Ishikawa (cell line): ENCODE data around the gene IP6K3.

ENCODE experiments used
- CEBPB ChIP-seq: IDR thresholded peaks from 2 replicates; pipeline ENCODE4 v1.6.1; 2012
- CREB1 ChIP-seq: IDR thresholded peaks from 2 replicates; pipeline ENCODE4 v1.6.1; 2012; ENCODE audit warnings: low read depth
- EGR1 ChIP-seq: IDR thresholded peaks from 2 replicates; pipeline ENCODE4 v1.6.1; 2012
- EP300 ChIP-seq: IDR thresholded peaks from 2 replicates; pipeline ENCODE4 v1.6.1; 2012; ENCODE audit warnings: borderline replicate concordance
- FOXM1 ChIP-seq: IDR thresholded peaks from 2 replicates; pipeline ENCODE4 v1.6.1; 2012; ENCODE audit warnings: low read depth, borderline replicate concordance
- NFIC ChIP-seq: IDR thresholded peaks from 2 replicates; pipeline ENCODE4 v1.6.1; 2012
- RAD21 ChIP-seq: IDR thresholded peaks from 2 replicates; pipeline ENCODE4 v1.6.1; 2012; ENCODE audit warnings: low read depth
- TAF1 ChIP-seq: IDR thresholded peaks from 2 replicates; pipeline ENCODE4 v1.6.1; 2012; ENCODE audit warnings: low read depth, mild to moderate bottlenecking
- TCF12 ChIP-seq: IDR thresholded peaks from 2 replicates; pipeline ENCODE4 v1.6.1; 2012; ENCODE audit warnings: low read depth
- TEAD4 ChIP-seq: IDR thresholded peaks from 2 replicates; pipeline ENCODE4 v1.6.1; 2012
- YY1 ChIP-seq: IDR thresholded peaks from 2 replicates; pipeline ENCODE4 v1.6.1; 2012; ENCODE audit warnings: low read depth
- ZBTB7A ChIP-seq: IDR thresholded peaks from 2 replicates; pipeline ENCODE4 v1.6.1; 2012; ENCODE audit warnings: low read depth
- TF ChIP-seq, protein P1 (sequence below): IDR thresholded peaks from 2 replicates; pipeline ENCODE4 v1.6.1; 2012
- TF ChIP-seq, protein P2 (sequence below): IDR thresholded peaks from 2 replicates; pipeline ENCODE4 v1.6.1; 2012; ENCODE audit warnings: low read depth, mild to moderate bottlenecking
- TF ChIP-seq, protein P3 (sequence below): IDR thresholded peaks from 2 replicates; pipeline ENCODE4 v1.6.1; 2012

IP6K3 gene

DNA sequence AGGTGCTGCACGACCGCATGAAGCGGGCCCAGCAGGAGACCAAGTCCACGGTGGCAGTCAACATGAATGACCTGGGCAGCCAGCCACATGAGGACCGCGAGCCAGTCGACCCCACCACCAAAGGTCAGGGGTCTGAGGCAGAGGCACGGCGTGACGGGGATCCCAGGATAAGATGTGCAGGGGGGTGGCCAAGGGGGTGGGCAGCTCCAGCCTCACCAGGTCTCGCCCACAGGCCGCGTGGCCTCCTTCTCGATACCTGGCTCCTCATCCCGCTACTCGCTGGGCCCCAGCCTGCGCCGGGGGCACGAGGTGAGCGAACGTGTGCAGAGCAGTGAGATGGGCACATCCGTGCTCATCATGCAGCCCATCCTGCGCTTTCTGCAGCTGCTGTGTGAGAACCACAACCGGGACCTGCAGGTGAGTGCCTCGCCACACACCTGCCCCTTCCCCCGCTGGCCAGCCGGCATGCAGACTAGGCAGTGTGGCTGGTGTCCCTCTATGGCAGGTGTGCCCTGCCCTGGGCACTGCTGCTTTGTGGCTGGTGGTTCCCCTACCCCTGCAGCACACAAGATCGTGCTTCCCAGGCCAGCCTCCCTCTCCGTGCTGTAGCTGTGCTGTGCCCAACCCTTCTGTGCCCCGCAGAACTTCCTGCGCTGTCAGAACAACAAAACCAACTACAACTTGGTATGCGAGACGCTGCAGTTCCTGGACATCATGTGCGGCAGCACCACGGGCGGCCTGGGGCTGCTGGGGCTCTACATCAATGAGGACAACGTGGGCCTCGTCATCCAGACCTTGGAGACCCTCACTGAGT, 61.1 kb downstream of the IP6K3 start:
- TF ChIP-seq, protein P1, sequence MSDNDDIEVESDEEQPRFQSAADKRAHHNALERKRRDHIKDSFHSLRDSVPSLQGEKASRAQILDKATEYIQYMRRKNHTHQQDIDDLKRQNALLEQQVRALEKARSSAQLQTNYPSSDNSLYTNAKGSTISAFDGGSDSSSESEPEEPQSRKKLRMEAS: no peak
- no peak for TF ChIP-seq TCF12
- no peak for TF ChIP-seq NFIC
- TF ChIP-seq YY1: no peak
- TF ChIP-seq TEAD4: no peak
- no peak for TF ChIP-seq EP300
- TF ChIP-seq EGR1: no peak
- TF ChIP-seq, protein P2, sequence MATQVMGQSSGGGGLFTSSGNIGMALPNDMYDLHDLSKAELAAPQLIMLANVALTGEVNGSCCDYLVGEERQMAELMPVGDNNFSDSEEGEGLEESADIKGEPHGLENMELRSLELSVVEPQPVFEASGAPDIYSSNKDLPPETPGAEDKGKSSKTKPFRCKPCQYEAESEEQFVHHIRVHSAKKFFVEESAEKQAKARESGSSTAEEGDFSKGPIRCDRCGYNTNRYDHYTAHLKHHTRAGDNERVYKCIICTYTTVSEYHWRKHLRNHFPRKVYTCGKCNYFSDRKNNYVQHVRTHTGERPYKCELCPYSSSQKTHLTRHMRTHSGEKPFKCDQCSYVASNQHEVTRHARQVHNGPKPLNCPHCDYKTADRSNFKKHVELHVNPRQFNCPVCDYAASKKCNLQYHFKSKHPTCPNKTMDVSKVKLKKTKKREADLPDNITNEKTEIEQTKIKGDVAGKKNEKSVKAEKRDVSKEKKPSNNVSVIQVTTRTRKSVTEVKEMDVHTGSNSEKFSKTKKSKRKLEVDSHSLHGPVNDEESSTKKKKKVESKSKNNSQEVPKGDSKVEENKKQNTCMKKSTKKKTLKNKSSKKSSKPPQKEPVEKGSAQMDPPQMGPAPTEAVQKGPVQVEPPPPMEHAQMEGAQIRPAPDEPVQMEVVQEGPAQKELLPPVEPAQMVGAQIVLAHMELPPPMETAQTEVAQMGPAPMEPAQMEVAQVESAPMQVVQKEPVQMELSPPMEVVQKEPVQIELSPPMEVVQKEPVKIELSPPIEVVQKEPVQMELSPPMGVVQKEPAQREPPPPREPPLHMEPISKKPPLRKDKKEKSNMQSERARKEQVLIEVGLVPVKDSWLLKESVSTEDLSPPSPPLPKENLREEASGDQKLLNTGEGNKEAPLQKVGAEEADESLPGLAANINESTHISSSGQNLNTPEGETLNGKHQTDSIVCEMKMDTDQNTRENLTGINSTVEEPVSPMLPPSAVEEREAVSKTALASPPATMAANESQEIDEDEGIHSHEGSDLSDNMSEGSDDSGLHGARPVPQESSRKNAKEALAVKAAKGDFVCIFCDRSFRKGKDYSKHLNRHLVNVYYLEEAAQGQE: no peak
- TF ChIP-seq, protein P3, sequence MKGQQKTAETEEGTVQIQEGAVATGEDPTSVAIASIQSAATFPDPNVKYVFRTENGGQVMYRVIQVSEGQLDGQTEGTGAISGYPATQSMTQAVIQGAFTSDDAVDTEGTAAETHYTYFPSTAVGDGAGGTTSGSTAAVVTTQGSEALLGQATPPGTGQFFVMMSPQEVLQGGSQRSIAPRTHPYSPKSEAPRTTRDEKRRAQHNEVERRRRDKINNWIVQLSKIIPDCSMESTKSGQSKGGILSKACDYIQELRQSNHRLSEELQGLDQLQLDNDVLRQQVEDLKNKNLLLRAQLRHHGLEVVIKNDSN: no peak
- TF ChIP-seq ZBTB7A: no peak

DNA sequence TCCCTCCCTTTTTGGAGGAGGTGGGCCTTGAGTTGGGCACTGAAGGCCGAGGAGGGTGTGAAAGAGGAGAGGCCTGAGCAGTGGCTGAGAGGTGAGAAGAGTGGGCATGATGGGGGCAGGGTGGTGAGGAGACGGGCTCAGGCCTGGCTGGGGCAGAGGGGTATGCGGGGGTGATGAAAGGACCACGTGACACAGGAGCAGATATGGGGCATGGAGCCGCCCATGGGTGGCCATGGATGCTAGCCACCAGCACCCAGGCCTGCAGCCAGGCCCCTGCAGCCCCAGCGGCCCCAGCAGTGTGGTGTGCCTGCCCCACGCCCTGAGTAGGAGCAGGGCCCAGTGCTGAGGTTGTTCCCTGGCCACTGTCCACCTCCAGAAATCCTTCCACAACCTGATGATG, 61.7 kb downstream of the IP6K3 start:
- no peak for TF ChIP-seq ZBTB7A
- TF ChIP-seq NFIC: no peak
- no peak for TF ChIP-seq TCF12
- TF ChIP-seq, protein P3: no peak

DNA sequence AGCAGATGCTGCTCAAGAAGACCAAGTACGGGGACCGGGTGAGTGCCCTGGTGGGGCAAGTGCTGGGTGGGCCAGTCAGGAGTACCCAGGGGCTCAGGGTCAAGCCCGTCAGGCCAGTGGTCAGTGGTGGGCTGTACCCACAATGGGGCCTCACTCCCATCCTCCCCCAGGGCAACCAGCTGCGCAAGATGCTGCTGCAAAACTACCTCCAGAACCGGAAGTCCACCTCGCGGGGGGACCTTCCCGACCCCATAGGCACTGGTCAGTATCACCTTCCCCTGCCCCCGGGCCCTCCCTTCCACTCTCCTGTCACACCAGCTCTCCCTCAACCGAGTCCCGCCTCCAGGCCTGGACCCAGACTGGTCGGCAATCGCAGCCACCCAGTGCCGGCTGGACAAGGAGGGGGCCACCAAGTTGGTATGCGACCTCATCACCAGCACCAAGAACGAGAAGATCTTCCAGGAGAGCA, 62.2 kb downstream of the IP6K3 start:
- TF ChIP-seq TEAD4 (no peak), EGR1 (no peak), EP300 (no peak), ZBTB7A (no peak), CREB1 (no peak), NFIC (no peak), CEBPB (no peak), FOXM1 (no peak), TAF1 (no peak)
- TF ChIP-seq, protein P3: no peak
- TF ChIP-seq, protein P1: no peak

DNA sequence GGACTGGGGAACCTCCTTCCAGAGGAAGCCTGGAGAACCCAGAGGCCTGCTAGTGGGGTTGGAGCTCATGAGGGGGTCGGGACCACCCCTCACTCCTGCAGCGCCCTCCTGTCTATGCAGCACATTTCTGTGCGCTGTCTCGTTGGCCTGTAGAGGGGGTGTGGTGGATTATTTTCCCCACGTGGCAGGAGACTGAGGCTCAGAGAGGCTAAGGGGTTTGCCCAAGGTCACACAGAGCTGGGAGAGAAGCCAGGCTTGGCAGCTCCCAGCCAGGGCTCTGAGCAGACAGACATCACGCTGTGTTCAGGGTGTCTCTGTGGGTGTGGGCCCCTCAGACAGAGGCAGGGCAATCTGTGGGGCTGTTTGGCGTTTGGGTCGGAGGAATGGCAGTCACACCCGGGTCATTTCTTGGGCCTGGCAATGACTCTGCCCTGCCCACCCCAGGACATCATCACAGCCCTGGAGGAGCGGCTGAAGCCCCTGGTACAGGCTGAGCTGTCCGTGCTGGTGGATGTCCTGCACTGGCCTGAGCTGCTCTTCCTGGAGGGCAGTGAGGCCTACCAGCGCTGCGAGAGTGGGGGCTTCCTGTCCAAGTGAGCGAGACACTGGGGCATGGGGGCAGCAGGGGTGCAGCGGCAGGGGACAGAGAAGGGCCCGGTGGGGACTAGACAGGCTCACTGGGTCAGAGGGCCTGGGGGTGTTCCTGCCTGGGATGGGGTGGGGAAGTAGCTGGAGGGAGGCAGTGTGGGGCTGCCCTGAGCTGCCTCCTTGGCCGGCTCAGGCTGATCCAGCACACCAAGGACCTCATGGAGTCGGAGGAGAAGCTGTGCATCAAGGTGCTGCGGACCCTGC, 62.9 kb downstream of the IP6K3 start:
- no peak for TF ChIP-seq ZBTB7A
- no peak for TF ChIP-seq TCF12
- TF ChIP-seq FOXM1: no peak
- TF ChIP-seq TAF1: no peak
- no peak for TF ChIP-seq CREB1
- TF ChIP-seq NFIC: no peak
- no peak for TF ChIP-seq RAD21
- no peak for TF ChIP-seq EGR1
- no peak for TF ChIP-seq YY1
- no peak for TF ChIP-seq TEAD4
- TF ChIP-seq, protein P1: no peak
- TF ChIP-seq, protein P3: no peak
- no peak for TF ChIP-seq EP300

DNA sequence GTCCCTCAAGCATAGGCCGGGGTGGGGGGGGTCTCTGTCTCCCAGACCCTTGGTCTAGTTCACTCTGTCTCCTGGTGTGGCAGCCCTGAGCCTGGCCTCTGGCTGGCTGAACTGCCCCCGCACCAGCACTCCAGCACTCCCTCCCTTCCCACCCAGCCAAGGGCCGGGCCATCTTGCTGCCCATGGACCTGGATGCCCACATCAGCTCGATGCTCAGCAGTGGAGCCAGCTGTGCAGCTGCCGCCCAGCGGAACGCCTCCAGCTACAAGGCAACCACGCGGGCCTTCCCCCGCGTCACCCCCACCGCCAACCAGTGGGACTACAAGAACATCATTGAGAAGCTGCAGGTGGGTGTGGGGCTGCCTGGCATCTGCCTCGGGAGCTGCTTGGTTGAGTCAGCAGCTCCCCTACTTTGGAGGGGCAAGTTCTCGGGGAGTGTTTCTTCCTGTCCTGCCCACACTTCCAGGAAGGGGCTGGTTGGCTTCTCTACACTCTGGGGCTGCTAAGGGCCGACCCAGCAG, 63.6 kb downstream of the IP6K3 start:
- TF ChIP-seq EGR1: no peak

DNA sequence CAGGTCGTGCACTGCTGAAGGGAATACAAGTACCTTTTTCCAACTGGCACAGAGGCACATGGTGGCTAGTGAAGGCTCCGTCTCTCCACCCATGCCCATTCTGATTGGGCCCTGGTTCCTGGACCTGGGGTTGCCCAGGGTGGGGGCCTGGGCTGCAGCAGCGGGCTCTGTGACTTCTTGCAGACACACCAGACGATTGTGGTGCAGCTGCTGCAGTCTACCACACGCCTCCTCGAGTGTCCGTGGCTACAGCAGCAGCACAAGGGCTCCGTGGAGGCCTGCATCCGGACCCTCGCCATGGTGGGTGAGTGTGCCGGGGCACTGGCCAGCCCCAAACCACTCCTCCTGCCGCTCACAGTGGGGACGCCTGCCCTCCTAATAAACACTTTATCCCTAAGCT, 64.4 kb downstream of the IP6K3 start:
- TF ChIP-seq TAF1: no peak
- no peak for TF ChIP-seq CEBPB
- TF ChIP-seq, protein P2: no peak
- TF ChIP-seq YY1: no peak
- TF ChIP-seq TCF12: no peak
- TF ChIP-seq ZBTB7A: no peak
- no peak for TF ChIP-seq EGR1
- TF ChIP-seq EP300: no peak
- TF ChIP-seq, protein P1: no peak
- TF ChIP-seq NFIC: no peak
- TF ChIP-seq CREB1: no peak
- TF ChIP-seq, protein P3: no peak
